Measurements from ENCODE around the gene ENTREP3. TPM values are rescaled to one million over a fixed set of nuclear protein-coding genes. Genes with fewer than 3 reads are reported as not detected.
"Not testable (repeated sequence)": the region's sequence is repeated elsewhere in the genome, so short reads cannot be mapped to it uniquely, and the experiment has no call there.

ENTREP3 gene
- total and polyA plus RNA-seq, 2 donors (not counting 3 experiments of a cell fraction or from before 2014, with no cell fraction given): 27.4 to 62.7 TPM

- H3K4me1 ChIP-seq (ENCODE audit: control insufficient read depth, extremely low read depth, insufficient read depth, low read length): peaks cover 28% of the 10 kb centered on the region
- BruUV-seq (replicated peaks); H2AFZ ChIP-seq (ENCODE audit: low read depth, low read length); H3K27me3 ChIP-seq (ENCODE audit: control insufficient read depth in 2 of 2, insufficient read depth in 2 of 2, low read length in 2 of 2); H3K4me3 ChIP-seq (replicated peaks in 1 of 3; ENCODE audit: insufficient read depth in 1 of 3, low read depth in 1 of 3, low read length in 3 of 3); H3K9me1 ChIP-seq (replicated peaks; ENCODE audit: control insufficient read depth, extremely low read depth, insufficient read depth, low read length); H4K20me1 ChIP-seq (replicated peaks; ENCODE audit: control insufficient read depth, extremely low read depth, insufficient read depth, low read length); FAIRE-seq; H3K79me2 ChIP-seq (ENCODE audit: control insufficient read depth, insufficient read depth, low read length); H3K9me3 ChIP-seq (replicated peaks; ENCODE audit: control insufficient read depth, insufficient read depth, low read length); dilution Hi-C loops (cut with MboI; ENCODE audit: extremely low pct_ligation_motif_present, low sequenced_read_pairs); H3K36me3 ChIP-seq (ENCODE audit: control insufficient read depth in 2 of 2, extremely low read depth in 1 of 2, insufficient read depth in 2 of 2, low read length in 2 of 2); DNase-seq (ENCODE audit: low read depth, low spot score); H3K9ac ChIP-seq (replicated peaks; ENCODE audit: extremely low read depth, insufficient read depth, low read length): not testable (repeated sequence)
- H3K4me2 ChIP-seq (ENCODE audit: insufficient read depth, low read length): peak overlapping the region; percentile 16
- intact Hi-C loops (cut with micrococcal nuclease): loop anchor here (5.0 kb wide), 1 partner anchor 33 kb away; no protein-coding TSS in a partner anchor
- H3K27ac ChIP-seq (ENCODE audit: insufficient read depth, low read depth, low read length): peak overlapping the region; percentile 35
- ChIA-PET POLR2A (interaction anchor here (1.9 kb wide), 1 partner anchor 16 kb away, joined by 5 read pairs; no protein-coding TSS in a partner anchor), CTCF (interaction anchor here (1.2 to 2.8 kb wide), 8 partner anchors 14 to 134 kb away, joined by 3 to 55 read pairs (median 4); partner anchors contain the start of genes MTX1 and THBS3)
Measured at GRCh38 chr1:155225404-155225759, 29.9 kb downstream of the ENTREP3 start.

- Histone ChIP-seq H3K27me3 (ENCODE audit: control insufficient read depth in 2 of 2, insufficient read depth in 2 of 2, low read length in 2 of 2) (no peaks in the 10 kb centered on the region), H3K9me1 (replicated peaks; ENCODE audit: control insufficient read depth, extremely low read depth, insufficient read depth, low read length) (no peaks in the 10 kb centered on the region), H3K4me1 (ENCODE audit: control insufficient read depth, extremely low read depth, insufficient read depth, low read length) (peaks cover 27% of the 10 kb centered on the region), H2AFZ (ENCODE audit: low read depth, low read length) (no peak overlapping the region), H3K27ac (ENCODE audit: insufficient read depth, low read depth, low read length) (no peak overlapping the region), H3K36me3 (ENCODE audit: control insufficient read depth in 2 of 2, extremely low read depth in 1 of 2, insufficient read depth in 2 of 2, low read length in 2 of 2) (no peaks in the 10 kb centered on the region), H3K79me2 (ENCODE audit: control insufficient read depth, insufficient read depth, low read length) (peaks cover 8% of the 10 kb centered on the region), H4K20me1 (replicated peaks; ENCODE audit: control insufficient read depth, extremely low read depth, insufficient read depth, low read length) (no peaks in the 10 kb centered on the region), H3K4me3 (replicated peaks in 1 of 3; ENCODE audit: insufficient read depth in 1 of 3, low read depth in 1 of 3, low read length in 3 of 3) (no peak overlapping the region), H3K4me2 (ENCODE audit: insufficient read depth, low read length) (no peak overlapping the region), H3K9ac (replicated peaks; ENCODE audit: extremely low read depth, insufficient read depth, low read length) (no peak overlapping the region), H3K9me3 (replicated peaks; ENCODE audit: control insufficient read depth, insufficient read depth, low read length) (no peaks in the 10 kb centered on the region)
- POLR2A ChIA-PET: no interaction called here
- dilution Hi-C loops (cut with MboI; ENCODE audit: extremely low pct_ligation_motif_present, low sequenced_read_pairs): no loop called here
- DNase-seq (ENCODE audit: low read depth, low spot score): no peak
- BruUV-seq (replicated peaks): no TSS peak
- TF ChIP-seq GATA2 (IDR thresholded peaks at IDR 0.05; ENCODE audit: insufficient read depth, insufficient read length, low read depth, low read length): no peak
- TF ChIP-seq MYC (IDR thresholded peaks at IDR 0.05; ENCODE audit: low read depth, low read length): no peak
- no peak for TF ChIP-seq MAX (IDR thresholded peaks at IDR 0.05; ENCODE audit: insufficient read depth, insufficient read length)
- no peak for TF ChIP-seq FOS (IDR thresholded peaks at IDR 0.05; ENCODE audit: borderline replicate concordance, insufficient read depth, low read length)
- TF ChIP-seq JUN (IDR thresholded peaks at IDR 0.05; ENCODE audit: borderline replicate concordance, insufficient read depth, insufficient read length, low read depth): no peak
- no peak for TF ChIP-seq POLR2AphosphoS5 (IDR thresholded peaks at IDR 0.05; ENCODE audit: insufficient read depth, low read depth, low read length)
- TF ChIP-seq EZH2 (IDR thresholded peaks at IDR 0.05; ENCODE audit: borderline replicate concordance, low read depth, low read length, severe bottlenecking): no peak
- TF ChIP-seq CTCF (IDR thresholded peaks at IDR 0.05; ENCODE audit: extremely low read depth in 1 of 2, insufficient read depth in 1 of 2, low read depth in 1 of 2, low read length in 2 of 2): no peak
- TF ChIP-seq POLR2A (IDR thresholded peaks at IDR 0.05; ENCODE audit: low read depth, low read length): no peak
- intact Hi-C loops (cut with micrococcal nuclease): no loop called here
- FAIRE-seq: no peak
- CTCF ChIA-PET: interaction anchor here (1.0 kb wide), 1 partner anchor 426 kb away, joined by 3 read pairs; no protein-coding TSS in a partner anchor
Measured at GRCh38 chr1:155223047-155223446, 32.2 kb downstream of the ENTREP3 start.

All from endothelial cell of umbilical vein (primary cell).